Endothelial cell of umbilical vein (primary cell): ENCODE data around the gene SYNPO2.

Experiments used
- CTCF ChIP-seq, 2 donors: IDR thresholded peaks; 1 replicate in 1 of 2; 2 replicates in 1 of 2; pipeline ENCODE4 v1.5.1; 2011; ENCODE audit warnings: low read length in 2 of 2, mild to moderate bottlenecking in 2 of 2, moderate library complexity in 2 of 2, control low read depth in 1 of 2, inconsistent platforms in 1 of 2, low read depth in 1 of 2; ENCODE audit not compliant: insufficient read depth in 1 of 2; ENCODE audit errors: extremely low read depth in 1 of 2
- JUN ChIP-seq: IDR thresholded peaks from 2 replicates; pipeline ENCODE4 v1.6.1; 2011; ENCODE audit warnings: borderline replicate concordance, low read depth; ENCODE audit not compliant: insufficient read length, insufficient read depth
- POLR2A ChIP-seq: IDR thresholded peaks from 2 replicates; pipeline ENCODE4 v1.6.1; 2012; ENCODE audit warnings: low read depth, mild to moderate bottlenecking, control low read depth, low read length

GRCh38 chr4:119038116-119038841, 149.6 kb downstream of the SYNPO2 start:
- TF ChIP-seq CTCF (IDR thresholded peaks at IDR 0.05; ENCODE audit: extremely low read depth in 1 of 2, insufficient read depth in 1 of 2, low read depth in 1 of 2, low read length in 2 of 2) (no peak), JUN (no peak), POLR2A (no peak)
